ENCODE results near the gene CNKSR3. TPM values are rescaled to one million over a fixed set of nuclear protein-coding genes. Genes with fewer than 3 reads are reported as not detected.

The CNKSR3 gene
- total RNA-seq, 2 experiments from 2014 or later, result not detected

DNA sequence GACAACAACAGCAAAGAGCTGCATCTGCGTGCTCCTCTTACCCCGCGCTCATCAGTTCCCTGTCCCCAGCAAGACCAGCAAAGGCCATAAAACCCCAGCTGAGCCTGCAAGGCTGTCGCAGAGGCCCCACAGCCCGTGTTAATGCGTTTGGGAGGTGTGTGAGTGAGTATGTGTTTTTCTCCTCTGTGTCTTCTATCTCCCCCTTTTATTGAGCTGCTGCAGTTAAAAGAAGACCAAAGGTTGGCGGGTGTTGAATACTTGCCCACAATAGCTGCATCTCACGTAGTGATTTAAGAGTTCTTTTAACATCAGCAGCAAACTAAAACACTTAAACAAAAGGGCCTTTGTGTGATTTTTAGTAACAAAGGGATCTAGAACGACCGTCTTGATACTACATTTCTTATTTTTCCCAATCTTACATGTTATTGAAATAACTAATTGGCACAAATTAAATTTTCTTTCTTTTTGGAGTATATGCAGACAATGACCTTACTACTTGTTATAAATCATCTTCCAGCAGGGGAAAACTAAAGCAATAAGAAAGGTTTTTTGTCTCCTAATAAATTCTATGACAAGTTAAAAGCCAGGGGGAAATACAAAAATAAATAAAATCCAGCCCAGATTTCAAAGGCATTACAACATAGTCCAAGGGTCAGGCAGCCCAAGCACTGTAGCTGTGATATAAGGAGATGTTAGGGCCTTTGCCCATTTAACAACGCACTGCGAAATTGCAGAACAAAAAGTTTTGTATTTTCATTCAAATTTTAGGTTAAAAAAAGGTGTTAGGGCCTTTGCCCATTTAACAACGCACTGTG lies 27.2 kb upstream of the CNKSR3 start:
- no peak for DNase-seq
- ChIA-PET CTCF (no interaction called here), POLR2A (no interaction called here)
- no peak overlapping the region for H3K27ac Mint-ChIP-seq
- H3K4me3 Mint-ChIP-seq, result no peak overlapping the region
- H3K4me1 Mint-ChIP-seq, result no peaks in the 10 kb centered on the region
- H3K36me3 Mint-ChIP-seq (ENCODE audit: low read depth), result no peaks in the 10 kb centered on the region
- H3K27me3 Mint-ChIP-seq, result peaks cover 3% of the 10 kb centered on the region
- no peaks in the 10 kb centered on the region for H3K9me3 Mint-ChIP-seq

- Mint-ChIP-seq H3K9me3 (no peaks in the 10 kb centered on the region), H3K36me3 (ENCODE audit: low read depth) (no peaks in the 10 kb centered on the region), H3K4me1 (no peaks in the 10 kb centered on the region), H3K27me3 (peaks cover 3% of the 10 kb centered on the region), H3K4me3 (no peak overlapping the region), H3K27ac (no peak overlapping the region)
- no peak for DNase-seq
- CTCF ChIA-PET, result no interaction called here
- POLR2A ChIA-PET, result no interaction called here
Measured at GRCh38 chr6:154536999-154537398, 26.5 kb upstream of the CNKSR3 start.

GRCh38 chr6:154536255-154536654 lies 25.8 kb upstream of the CNKSR3 start:
- Mint-ChIP-seq H3K9me3 (no peaks in the 10 kb centered on the region), H3K4me1 (no peaks in the 10 kb centered on the region), H3K27ac (no peak overlapping the region), H3K27me3 (peaks cover 3% of the 10 kb centered on the region), H3K36me3 (ENCODE audit: low read depth) (no peaks in the 10 kb centered on the region), H3K4me3 (no peak overlapping the region)
- no peak for DNase-seq
- ChIA-PET CTCF (no interaction called here), POLR2A (no interaction called here)

DNA sequence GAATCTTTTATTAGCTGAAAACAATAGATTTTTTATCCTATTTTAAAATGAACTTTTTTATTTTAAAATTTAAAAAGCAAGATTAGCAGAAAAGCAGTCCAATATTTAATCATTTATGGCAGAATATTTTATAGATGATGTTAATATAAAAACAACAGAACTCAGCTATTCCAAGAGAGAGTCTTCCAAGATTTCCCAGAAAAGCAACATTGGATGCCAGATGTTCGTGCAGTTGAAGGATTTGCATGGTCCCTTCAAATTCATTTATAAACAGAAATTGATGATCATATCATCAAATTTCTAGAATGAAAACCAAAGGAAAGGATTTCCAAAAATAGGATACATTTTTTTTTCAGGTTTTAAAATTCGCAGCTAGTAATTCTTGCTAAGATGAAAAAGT lies 25.4 kb upstream of the CNKSR3 start:
- H3K9me3 Mint-ChIP-seq, result no peaks in the 10 kb centered on the region
- H3K4me1 Mint-ChIP-seq, result no peaks in the 10 kb centered on the region
- peaks cover 3% of the 10 kb centered on the region for H3K27me3 Mint-ChIP-seq
- no peak overlapping the region for H3K27ac Mint-ChIP-seq
- POLR2A ChIA-PET, result no interaction called here
- CTCF ChIA-PET, result no interaction called here
- no peaks in the 10 kb centered on the region for H3K36me3 Mint-ChIP-seq (ENCODE audit: low read depth)
- DNase-seq, result no peak
- H3K4me3 Mint-ChIP-seq, result no peak overlapping the region

- no peak overlapping the region for H3K27ac Mint-ChIP-seq
- no peak overlapping the region for H3K4me3 Mint-ChIP-seq
- ChIA-PET POLR2A (no interaction called here), CTCF (no interaction called here)
- H3K9me3 Mint-ChIP-seq, result no peaks in the 10 kb centered on the region
- no peaks in the 10 kb centered on the region for H3K4me1 Mint-ChIP-seq
- peaks cover 3% of the 10 kb centered on the region for H3K27me3 Mint-ChIP-seq
- DNase-seq, result no peak
- no peaks in the 10 kb centered on the region for H3K36me3 Mint-ChIP-seq (ENCODE audit: low read depth)
Measured at GRCh38 chr6:154535147-154535546, 24.7 kb upstream of the CNKSR3 start.

DNA sequence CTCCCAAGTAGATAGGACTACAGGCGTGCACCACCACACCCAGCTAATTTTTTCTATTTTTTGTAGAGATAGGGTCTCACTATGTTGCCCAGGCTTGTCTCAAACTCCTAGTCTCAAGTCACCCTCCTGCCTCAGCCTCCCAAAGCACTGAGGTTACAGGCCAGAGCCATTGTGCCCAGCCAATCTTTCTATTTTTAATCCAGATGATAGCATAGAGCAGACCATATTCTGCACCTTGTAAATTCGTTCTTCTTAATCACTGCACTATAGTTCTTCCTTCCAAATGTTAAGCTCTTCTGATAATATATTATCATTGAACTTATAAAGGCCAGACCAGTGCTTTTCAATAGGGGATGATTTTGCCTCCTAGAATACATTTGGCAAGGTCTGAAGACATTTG lies 24.0 kb upstream of the CNKSR3 start:
- POLR2A ChIA-PET, result no interaction called here
- Mint-ChIP-seq H3K4me1 (no peaks in the 10 kb centered on the region), H3K4me3 (no peak overlapping the region), H3K27me3 (peaks cover 3% of the 10 kb centered on the region), H3K36me3 (ENCODE audit: low read depth) (no peaks in the 10 kb centered on the region), H3K27ac (no peak overlapping the region), H3K9me3 (no peaks in the 10 kb centered on the region)
- CTCF ChIA-PET, result no interaction called here
- no peak for DNase-seq

GRCh38 chr6:154532426-154532825 lies 21.9 kb upstream of the CNKSR3 start:
- ChIA-PET CTCF (no interaction called here), POLR2A (no interaction called here)
- no peaks in the 10 kb centered on the region for H3K9me3 Mint-ChIP-seq
- H3K27me3 Mint-ChIP-seq, result peaks cover 3% of the 10 kb centered on the region
- no peak overlapping the region for H3K4me3 Mint-ChIP-seq
- H3K4me1 Mint-ChIP-seq, result no peaks in the 10 kb centered on the region
- no peaks in the 10 kb centered on the region for H3K36me3 Mint-ChIP-seq (ENCODE audit: low read depth)
- no peak overlapping the region for H3K27ac Mint-ChIP-seq
- no peak for DNase-seq

- ChIA-PET CTCF (no interaction called here), POLR2A (no interaction called here)
- H3K27me3 Mint-ChIP-seq, result no peaks in the 10 kb centered on the region
- no peak overlapping the region for H3K4me3 Mint-ChIP-seq
- no peaks in the 10 kb centered on the region for H3K9me3 Mint-ChIP-seq
- H3K36me3 Mint-ChIP-seq (ENCODE audit: low read depth), result no peaks in the 10 kb centered on the region
- H3K27ac Mint-ChIP-seq, result no peak overlapping the region
- no peaks in the 10 kb centered on the region for H3K4me1 Mint-ChIP-seq
- no peak for DNase-seq
Measured at GRCh38 chr6:154529957-154530356, 19.5 kb upstream of the CNKSR3 start.

GRCh38 chr6:154528310-154528915 lies 17.9 kb upstream of the CNKSR3 start:
- ChIA-PET POLR2A (no interaction called here), CTCF (interaction anchor here (0.5 kb wide), 1 partner anchor 342 kb away, joined by 5 read pairs; no protein-coding TSS in a partner anchor)
- H3K4me3 Mint-ChIP-seq, result no peak overlapping the region
- no peaks in the 10 kb centered on the region for H3K4me1 Mint-ChIP-seq
- no peak overlapping the region for H3K27ac Mint-ChIP-seq
- no peaks in the 10 kb centered on the region for H3K9me3 Mint-ChIP-seq
- no peaks in the 10 kb centered on the region for H3K27me3 Mint-ChIP-seq
- H3K36me3 Mint-ChIP-seq (ENCODE audit: low read depth), result no peaks in the 10 kb centered on the region
- no peak for DNase-seq

GRCh38 chr6:154526996-154527395 lies 16.5 kb upstream of the CNKSR3 start:
- DNase-seq, result no peak
- H3K36me3 Mint-ChIP-seq (ENCODE audit: low read depth), result no peaks in the 10 kb centered on the region
- no peak overlapping the region for H3K4me3 Mint-ChIP-seq
- H3K9me3 Mint-ChIP-seq, result no peaks in the 10 kb centered on the region
- no peaks in the 10 kb centered on the region for H3K4me1 Mint-ChIP-seq
- H3K27ac Mint-ChIP-seq, result no peak overlapping the region
- no peaks in the 10 kb centered on the region for H3K27me3 Mint-ChIP-seq
- CTCF ChIA-PET, result interaction anchor here (0.9 kb wide), 1 partner anchor 12 kb away, joined by 3 read pairs; no protein-coding TSS in a partner anchor
- POLR2A ChIA-PET, result no interaction called here

DNA sequence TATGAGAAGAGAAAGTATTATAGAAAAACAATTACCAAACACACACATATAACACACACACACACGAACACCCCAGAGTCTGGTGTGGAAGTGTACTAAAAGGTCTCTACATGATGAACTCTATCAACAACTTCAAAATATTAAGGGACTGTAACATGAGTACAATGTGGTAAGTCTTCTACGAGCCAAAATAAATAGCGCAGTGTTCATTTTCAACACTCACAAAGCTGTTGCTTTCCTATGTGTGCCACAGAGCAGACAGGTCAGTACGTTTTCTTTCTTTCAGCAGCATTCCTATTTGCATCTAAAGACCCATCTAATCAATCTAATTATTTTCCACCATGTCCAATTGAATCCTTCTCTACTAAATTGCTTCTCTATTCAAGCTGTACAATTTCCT lies 12.1 kb upstream of the CNKSR3 start:
- Mint-ChIP-seq H3K36me3 (ENCODE audit: low read depth) (no peaks in the 10 kb centered on the region), H3K9me3 (no peaks in the 10 kb centered on the region), H3K27me3 (peaks cover 1% of the 10 kb centered on the region), H3K27ac (no peak overlapping the region), H3K4me3 (no peak overlapping the region), H3K4me1 (no peaks in the 10 kb centered on the region)
- no peak for DNase-seq
- ChIA-PET POLR2A (no interaction called here), CTCF (interaction anchor here (1.0 kb wide), 1 partner anchor 23 kb away, joined by 3 read pairs; no protein-coding TSS in a partner anchor)

DNA sequence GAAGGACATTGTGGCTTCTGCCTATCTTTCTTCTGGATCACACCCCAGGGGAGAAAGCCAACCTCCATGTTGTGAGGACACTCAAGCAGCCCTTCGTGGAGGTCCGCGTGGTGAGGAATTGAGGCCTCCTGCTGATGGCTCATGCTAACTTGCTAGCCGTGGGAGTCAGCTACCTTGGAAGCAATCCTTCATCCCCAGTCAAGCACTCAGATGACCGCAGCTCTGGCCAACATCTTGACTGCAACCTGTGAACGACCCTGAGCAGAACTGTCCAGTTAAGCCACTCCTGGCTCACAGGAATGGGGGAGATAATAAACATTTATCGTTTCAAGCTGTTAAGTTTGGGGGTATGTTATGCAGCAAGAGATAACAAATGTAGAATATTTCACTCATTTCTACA lies 10.9 kb upstream of the CNKSR3 start:
- Mint-ChIP-seq H3K27ac (no peak overlapping the region), H3K4me3 (no peak overlapping the region), H3K36me3 (ENCODE audit: low read depth) (no peaks in the 10 kb centered on the region), H3K4me1 (no peaks in the 10 kb centered on the region), H3K9me3 (no peaks in the 10 kb centered on the region), H3K27me3 (peaks cover 1% of the 10 kb centered on the region)
- CTCF ChIA-PET, result no interaction called here
- POLR2A ChIA-PET, result no interaction called here
- DNase-seq, result no peak

DNA sequence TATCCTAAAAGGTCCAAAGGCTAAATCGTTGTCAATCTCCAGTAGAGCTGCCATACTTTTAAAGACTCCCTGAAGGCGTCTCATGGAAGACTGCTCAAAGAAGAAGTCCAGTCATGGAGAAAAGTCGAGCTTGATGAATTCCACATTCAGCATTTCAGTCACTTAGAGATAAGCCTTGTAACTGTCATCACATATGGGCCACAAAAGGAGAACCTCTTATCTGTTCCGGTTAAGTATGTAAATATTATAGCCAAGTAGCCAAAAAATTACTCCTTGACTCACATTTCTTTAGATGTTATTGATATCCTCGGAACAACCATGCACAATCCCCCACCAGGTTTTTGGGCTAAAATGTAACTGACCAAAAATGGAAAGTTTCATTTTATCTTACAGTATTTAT lies 9.8 kb upstream of the CNKSR3 start:
- no peaks in the 10 kb centered on the region for H3K36me3 Mint-ChIP-seq (ENCODE audit: low read depth)
- peaks cover 1% of the 10 kb centered on the region for H3K27me3 Mint-ChIP-seq
- DNase-seq, result no peak
- H3K27ac Mint-ChIP-seq, result no peak overlapping the region
- H3K9me3 Mint-ChIP-seq, result no peaks in the 10 kb centered on the region
- ChIA-PET POLR2A (no interaction called here), CTCF (no interaction called here)
- H3K4me3 Mint-ChIP-seq, result no peak overlapping the region
- no peaks in the 10 kb centered on the region for H3K4me1 Mint-ChIP-seq

- CTCF ChIA-PET, result no interaction called here
- POLR2A ChIA-PET, result no interaction called here
- DNase-seq, result no peak
- H3K9me3 Mint-ChIP-seq, result no peaks in the 10 kb centered on the region
- H3K27ac Mint-ChIP-seq, result no peak overlapping the region
- H3K27me3 Mint-ChIP-seq, result peaks cover 6% of the 10 kb centered on the region
- no peaks in the 10 kb centered on the region for H3K36me3 Mint-ChIP-seq (ENCODE audit: low read depth)
- H3K4me1 Mint-ChIP-seq, result no peaks in the 10 kb centered on the region
- no peak overlapping the region for H3K4me3 Mint-ChIP-seq
Measured at GRCh38 chr6:154518396-154518795, 7.9 kb upstream of the CNKSR3 start.

Data from activated CD4-positive, alpha-beta memory T cell treated with anti-CD3 and anti-CD28 coated beads, Interleukin-2, amount 10 ng/mL, durations not matched to agents 7 days and 5 days (primary cell).